HG03103 (cell line): ENCODE measurements around the gene EFCAB5.
"Not testable (repeated sequence)": the region's sequence is repeated elsewhere in the genome, so short reads cannot be mapped to it uniquely, and the experiment has no call there.

Source experiments
- ATAC-seq: cut with Tn5 transposase; IDR thresholded peaks from one replicate; pipeline ENCODE4 v1.9.1; 2021; ENCODE audit warnings: low read depth; ENCODE audit not compliant: unreplicated experiment

The EFCAB5 gene

GRCh38 chr17:30000755-30001257 lies 59.4 kb downstream of the EFCAB5 start:
- no peak for ATAC-seq

DNA sequence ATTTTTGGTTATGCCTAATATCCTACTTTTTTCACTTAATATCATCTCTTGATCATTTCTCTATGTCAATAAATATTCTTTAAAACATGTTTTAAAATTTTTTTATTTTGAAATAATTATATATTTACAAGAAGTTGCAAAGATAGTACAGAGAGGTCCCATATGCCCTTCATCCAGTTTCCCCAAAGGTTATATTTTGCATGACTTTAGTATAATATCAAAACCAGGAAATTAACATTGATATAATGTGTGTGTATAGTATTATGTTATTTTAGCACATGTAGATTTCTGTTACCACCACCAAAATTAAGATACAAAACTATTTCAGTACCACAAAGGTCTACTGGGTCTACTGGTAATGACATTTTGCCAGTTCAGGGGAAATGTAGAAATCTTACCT lies 60.7 kb downstream of the EFCAB5 start:
- ATAC-seq: no peak

GRCh38 chr17:30005709-30006320 lies 64.4 kb downstream of the EFCAB5 start:
- no peak for ATAC-seq

- ATAC-seq: not testable (repeated sequence)
These were observed 70.5 kb downstream of the EFCAB5 start for GRCh38 chr17:30011934-30012333.

- ATAC-seq: no peak
These were observed 80.4 kb downstream of the EFCAB5 start for GRCh38 chr17:30021708-30022317.

DNA sequence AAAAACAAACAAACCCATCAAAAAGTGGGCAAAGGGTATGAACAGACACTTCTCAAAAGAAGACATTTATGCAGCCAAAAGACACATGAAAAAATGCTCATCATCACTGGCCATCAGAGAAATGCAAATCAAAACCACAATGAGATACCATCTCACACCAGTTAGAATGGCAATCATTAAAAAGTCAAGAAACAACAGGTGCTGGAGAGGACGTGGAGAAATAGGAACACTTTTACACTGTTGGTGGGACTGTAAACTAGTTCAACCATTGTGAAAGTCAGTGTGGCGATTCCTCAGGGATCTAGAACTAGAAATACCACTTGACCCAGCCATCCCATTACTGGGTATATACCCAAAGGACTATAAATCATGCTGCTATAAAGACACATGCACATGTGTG lies 83.9 kb downstream of the EFCAB5 start:
- ATAC-seq: not testable (repeated sequence)

DNA sequence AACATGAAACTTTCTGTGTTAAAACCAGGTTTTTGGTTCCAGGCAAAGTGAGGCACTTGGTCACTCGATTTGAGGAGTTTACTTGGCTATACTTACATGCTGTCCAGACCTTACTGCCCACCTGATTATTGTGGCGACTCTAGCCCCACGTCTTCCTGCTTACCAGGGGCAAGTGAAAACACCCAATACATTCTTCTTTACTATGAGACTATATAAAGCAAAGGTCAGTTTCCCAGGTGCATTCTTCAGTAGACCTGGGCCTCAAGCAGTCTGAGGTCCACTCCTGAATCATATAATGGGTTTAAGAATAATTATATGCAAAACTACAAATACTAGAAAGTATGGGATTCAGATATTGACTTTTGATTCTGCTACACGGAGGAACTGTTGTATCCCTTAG lies 86.2 kb downstream of the EFCAB5 start:
- no peak for ATAC-seq

DNA sequence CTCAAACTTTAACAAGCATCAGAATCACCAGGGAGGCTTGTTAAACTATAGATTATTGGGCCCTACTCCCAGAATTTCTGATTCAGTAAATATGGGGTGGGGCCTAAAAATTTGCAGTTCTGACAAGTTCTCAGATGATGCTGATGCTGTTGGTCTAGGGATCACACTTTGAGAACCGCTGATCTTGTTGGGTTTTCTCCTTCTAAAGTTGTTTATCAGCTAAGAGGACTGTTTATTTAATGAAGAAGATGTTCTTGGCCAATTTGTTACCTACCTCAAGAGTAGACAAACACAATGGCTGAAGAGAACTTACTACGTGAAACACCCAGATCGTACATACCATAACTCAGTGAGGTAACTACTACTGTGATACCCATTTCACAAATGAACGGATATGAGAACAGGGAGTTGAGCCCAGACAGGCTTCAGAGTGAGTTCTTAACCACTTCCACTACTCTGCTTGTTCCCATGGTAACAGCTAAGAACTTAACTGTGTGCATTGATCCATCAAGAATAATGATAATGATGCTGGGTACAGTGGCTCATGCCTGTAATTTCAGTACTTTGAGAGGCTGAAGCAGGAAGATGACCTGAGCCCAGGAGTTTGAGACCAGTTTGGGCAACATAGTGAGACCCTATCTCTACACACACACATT lies 89.9 kb downstream of the EFCAB5 start:
- ATAC-seq: no peak

DNA sequence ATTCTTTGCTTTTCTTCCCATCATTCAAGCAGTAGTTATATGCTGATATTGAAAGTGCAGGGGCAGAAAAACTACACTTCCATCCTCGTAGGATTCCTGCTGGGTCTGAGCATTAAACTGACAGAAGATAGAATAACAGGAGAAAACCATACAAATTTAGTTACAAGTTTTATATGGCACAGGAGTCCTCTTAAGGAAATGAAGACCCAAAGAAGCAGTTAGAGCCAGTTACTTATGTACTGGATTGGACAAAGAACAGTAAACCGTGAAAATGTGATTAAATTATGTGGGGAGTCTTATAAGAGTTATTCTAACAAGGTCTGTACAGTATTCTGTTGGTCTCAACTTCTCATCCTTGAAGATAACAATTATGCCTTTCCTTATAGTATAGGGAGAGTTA lies 93.9 kb downstream of the EFCAB5 start:
- no peak for ATAC-seq

DNA sequence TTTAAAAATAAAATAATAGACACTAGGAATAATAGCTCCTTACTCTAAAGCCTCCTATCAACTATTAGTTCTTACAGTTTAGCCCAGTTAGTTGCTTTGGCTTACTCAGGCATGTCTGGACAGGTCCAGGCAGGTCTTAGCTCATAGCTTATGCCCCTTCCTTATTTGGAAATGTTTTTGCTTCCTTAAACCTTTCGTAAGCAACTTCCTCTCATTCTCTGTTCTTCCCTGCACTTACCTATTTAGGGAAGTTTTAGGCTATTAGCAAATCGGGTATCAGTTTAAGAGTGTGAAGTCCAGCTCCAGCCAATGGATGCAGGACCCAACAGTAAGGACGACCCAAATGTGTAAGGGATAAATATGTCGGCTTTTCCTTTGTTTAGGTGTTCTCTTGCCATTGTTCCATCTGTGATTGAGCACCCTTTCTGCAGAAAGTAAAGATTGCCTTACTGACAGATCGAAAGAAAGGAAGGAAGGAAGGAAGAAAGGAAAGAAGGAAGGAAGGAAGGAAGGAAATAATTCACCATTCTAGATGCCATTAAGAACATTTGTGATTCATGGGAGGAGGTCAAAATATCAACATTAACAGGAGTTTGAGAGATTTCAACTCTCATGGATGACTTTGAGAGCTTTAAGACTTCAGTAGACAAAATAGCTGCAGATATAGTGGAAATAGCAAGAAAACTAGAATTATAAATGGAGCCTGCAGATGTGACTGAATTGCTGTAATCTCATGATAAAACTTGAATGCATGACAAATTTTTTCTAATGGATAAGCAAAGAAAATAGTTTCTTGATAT lies 99.5 kb downstream of the EFCAB5 start:
- not testable (repeated sequence) for ATAC-seq

GRCh38 chr17:30041551-30041950 lies 100.1 kb downstream of the EFCAB5 start:
- ATAC-seq: no peak

- ATAC-seq: no peak
These were observed 120.9 kb downstream of the EFCAB5 start for GRCh38 chr17:30062372-30062771.

- ATAC-seq: no peak
These were observed 123.3 kb downstream of the EFCAB5 start for GRCh38 chr17:30064738-30065137.

DNA sequence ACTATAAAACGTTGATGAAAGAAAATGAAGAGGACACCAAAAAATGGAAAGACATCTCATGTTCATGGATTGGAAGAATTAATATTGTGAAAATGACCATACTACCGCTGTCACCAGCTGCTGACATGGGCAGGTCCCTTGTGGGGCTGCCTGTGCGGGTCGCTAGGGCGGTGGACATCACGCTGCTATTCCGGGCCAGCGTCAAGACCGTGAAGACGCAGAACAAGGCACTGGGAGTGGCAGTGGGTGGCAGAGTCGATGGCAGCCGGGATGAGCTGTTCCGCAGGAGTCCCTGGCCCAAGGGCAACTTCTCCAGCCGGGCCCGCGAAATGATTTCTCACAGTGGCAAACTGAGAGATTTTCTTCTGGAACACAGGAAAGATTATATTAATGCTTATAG lies 127.0 kb downstream of the EFCAB5 start:
- ATAC-seq: no peak

DNA sequence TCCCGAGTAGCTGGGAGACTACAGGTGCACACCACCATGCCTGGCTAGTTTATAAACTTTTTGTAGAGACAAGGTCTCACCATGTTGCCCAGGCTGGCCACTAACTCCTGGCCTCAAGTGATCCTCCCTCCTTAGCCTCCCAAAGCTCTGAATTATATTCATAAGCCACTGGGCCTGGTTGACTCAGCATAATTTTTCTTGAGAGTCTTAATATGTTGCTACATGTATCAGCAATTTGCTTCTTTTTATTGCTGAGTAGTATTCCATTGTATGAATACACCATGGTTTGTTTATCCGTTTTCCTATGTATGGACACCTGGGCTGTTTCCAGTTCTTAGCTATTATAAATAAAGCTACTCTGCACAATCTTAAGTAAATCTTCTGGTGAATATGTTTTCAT lies 132.8 kb downstream of the EFCAB5 start:
- ATAC-seq: no peak

GRCh38 chr17:30074730-30075129 lies 133.3 kb downstream of the EFCAB5 start:
- no peak for ATAC-seq

- no peak for ATAC-seq
These were observed 141.3 kb downstream of the EFCAB5 start for GRCh38 chr17:30082773-30083172.

DNA sequence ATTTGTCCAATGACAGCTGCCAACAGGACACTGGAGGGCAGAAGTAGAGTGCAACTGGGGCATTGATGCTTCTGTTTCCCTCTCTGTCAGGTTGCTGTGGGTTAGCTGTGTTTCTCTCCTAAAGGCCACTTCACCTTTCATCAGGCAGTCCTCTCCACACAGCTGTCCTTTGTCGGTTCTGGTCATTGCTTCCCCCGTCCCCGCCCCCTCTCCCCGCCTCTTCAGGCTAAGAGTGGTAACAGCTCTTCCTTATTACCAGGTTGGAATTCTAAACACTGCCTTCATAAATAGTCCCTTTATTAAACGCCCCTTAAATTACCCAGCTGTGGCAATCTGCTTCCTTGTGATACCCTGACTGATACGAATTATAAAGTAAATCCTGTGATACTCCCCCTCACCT lies 143.4 kb downstream of the EFCAB5 start:
- no peak for ATAC-seq

DNA sequence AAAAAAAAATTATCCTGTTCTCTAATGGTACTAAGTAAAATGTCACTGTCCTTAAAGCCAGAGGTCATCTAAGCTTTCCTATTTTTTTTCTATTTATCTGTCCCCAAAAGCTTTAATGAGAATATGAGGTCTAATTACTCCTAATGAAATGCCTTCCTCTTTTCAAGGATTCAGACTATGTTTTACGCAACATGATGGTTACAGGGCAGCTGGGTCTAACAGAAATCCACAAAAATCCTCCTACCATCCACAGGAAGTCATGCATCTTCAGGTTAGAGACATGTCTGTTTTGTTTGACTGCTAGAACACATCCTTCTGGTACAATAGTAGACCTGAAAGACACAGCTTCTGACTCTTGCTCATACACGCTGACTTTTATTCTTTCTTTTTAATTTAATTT lies 145.5 kb downstream of the EFCAB5 start:
- ATAC-seq: no peak

DNA sequence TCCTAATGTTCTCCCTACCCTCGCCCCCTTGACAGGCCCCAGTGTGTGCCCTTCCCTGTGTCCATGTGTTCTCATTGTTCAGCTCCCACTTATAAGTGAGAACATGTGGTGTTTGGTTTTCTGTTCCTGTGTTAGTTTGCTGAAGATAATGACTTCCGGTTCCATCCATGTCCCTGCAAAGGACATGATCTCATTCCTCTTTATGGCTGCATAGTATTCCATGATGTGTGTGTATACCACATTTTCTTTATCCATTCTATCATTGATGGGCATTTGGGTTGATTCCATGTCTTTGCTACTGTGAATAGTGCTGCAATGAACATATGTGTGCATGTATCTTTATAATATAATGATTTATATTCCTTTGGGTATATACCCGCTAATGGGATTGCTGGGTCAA lies 146.0 kb downstream of the EFCAB5 start:
- ATAC-seq: not testable (repeated sequence)

- no peak for ATAC-seq
These were observed 149.8 kb downstream of the EFCAB5 start for GRCh38 chr17:30091121-30091670.
